H9 (cell line): ENCODE data around the gene TRPM5. TPM values are rescaled to one million over a fixed set of nuclear protein-coding genes. Genes with fewer than 3 reads are reported as not detected.

Source experiments
- DNase-seq: peaks from one replicate; pipeline ENCODE4 v3.0.0-alpha.2; 2017
- H2AFZ ChIP-seq: one replicate; pipeline ENCODE4 v1.6.1; 2013; ENCODE audit warnings: mild to moderate bottlenecking, low read length, control low read depth, moderate library complexity
- H2AK5ac ChIP-seq: 2 replicates; pipeline ENCODE4 v1.6.1; 2013; ENCODE audit warnings: low read length, control low read depth, mixed read lengths; ENCODE audit not compliant: insufficient read length
- H2BK120ac ChIP-seq: one replicate; pipeline ENCODE4 v1.6.1; 2013; ENCODE audit warnings: low read depth, mild to moderate bottlenecking, low read length, control low read depth, inconsistent platforms; ENCODE audit not compliant: poor library complexity, severe bottlenecking
- H2BK12ac ChIP-seq: 2 replicates; pipeline ENCODE4 v1.6.1; 2013; ENCODE audit warnings: low read length, control low read depth, mixed read lengths, low read depth; ENCODE audit not compliant: insufficient read length
- H2BK15ac ChIP-seq: 2 replicates; pipeline ENCODE4 v1.6.1; 2013; ENCODE audit warnings: low read depth, low read length, control low read depth
- H2BK20ac ChIP-seq: one replicate; pipeline ENCODE4 v1.6.1; 2013; ENCODE audit warnings: low read depth, mild to moderate bottlenecking, low read length, control low read depth, inconsistent platforms; ENCODE audit not compliant: poor library complexity, severe bottlenecking
- H2BK5ac ChIP-seq: 2 replicates; pipeline ENCODE4 v1.6.1; 2013; ENCODE audit warnings: low read length, control low read depth, mixed read lengths; ENCODE audit not compliant: insufficient read length
- H3K14ac ChIP-seq: 2 replicates; pipeline ENCODE4 v1.6.1; 2013; ENCODE audit warnings: low read length, control low read depth; ENCODE audit not compliant: insufficient read depth
- H3K18ac ChIP-seq: 2 replicates; pipeline ENCODE4 v1.6.1; 2013; ENCODE audit warnings: low read depth, mild to moderate bottlenecking, mixed read lengths, low read length, control low read depth; ENCODE audit not compliant: insufficient read length
- H3K23ac ChIP-seq: 2 replicates; pipeline ENCODE4 v1.6.1; 2013; ENCODE audit warnings: low read length, control low read depth, mixed read lengths, low read depth; ENCODE audit not compliant: insufficient read length
- H3K23me2 ChIP-seq: 2 replicates; pipeline ENCODE4 v1.6.1; 2013; ENCODE audit warnings: low read depth, mild to moderate bottlenecking, mixed read lengths, low read length, control low read depth; ENCODE audit not compliant: insufficient read length, poor library complexity, severe bottlenecking
- H3K27ac ChIP-seq: 2 replicates; pipeline ENCODE4 v1.5.1; 2013; ENCODE audit warnings: low read length, control low read depth, mixed read lengths, low read depth; ENCODE audit not compliant: insufficient read length
- H3K27me3 ChIP-seq: 2 replicates; pipeline ENCODE4 v1.6.1; 2013; ENCODE audit warnings: low read length, control low read depth, inconsistent platforms; ENCODE audit not compliant: insufficient read depth
- H3K4ac ChIP-seq: 2 replicates; pipeline ENCODE4 v1.6.1; 2013; ENCODE audit warnings: low read depth, mild to moderate bottlenecking, control low read depth, inconsistent platforms, low read length, moderate library complexity
- H3K4me1 ChIP-seq: 2 replicates; pipeline ENCODE4 v1.6.1; 2013; ENCODE audit warnings: low read length, control low read depth, inconsistent platforms; ENCODE audit not compliant: insufficient read depth
- H3K4me2 ChIP-seq: 2 replicates; pipeline ENCODE4 v1.6.1; 2013; ENCODE audit warnings: low read length, control low read depth, mixed read lengths; ENCODE audit not compliant: insufficient read length, insufficient read depth
- H3K56ac ChIP-seq: 2 replicates; pipeline ENCODE4 v1.6.1; 2013; ENCODE audit warnings: low read depth, mild to moderate bottlenecking, mixed read lengths, low read length, control low read depth; ENCODE audit not compliant: insufficient read length
- H3K79me1 ChIP-seq: 2 replicates; pipeline ENCODE4 v1.6.1; 2013; ENCODE audit warnings: low read depth, mild to moderate bottlenecking, moderate library complexity, low read length, control low read depth, inconsistent platforms; ENCODE audit not compliant: insufficient read depth, poor library complexity, severe bottlenecking
- H3K79me2 ChIP-seq: 2 replicates; pipeline ENCODE4 v1.6.1; 2013; ENCODE audit warnings: low read length, control low read depth, inconsistent platforms; ENCODE audit not compliant: insufficient read depth
- H3K9ac ChIP-seq: 2 replicates; pipeline ENCODE4 v1.6.1; 2013; ENCODE audit warnings: low read length, control low read depth, mixed read lengths; ENCODE audit not compliant: insufficient read length; ENCODE audit errors: extremely low read depth
- H3K9me3 ChIP-seq: one replicate; pipeline ENCODE4 v1.6.1; 2013; ENCODE audit warnings: low read depth, low read length, inconsistent platforms; ENCODE audit not compliant: control insufficient read depth
- H3T11ph ChIP-seq: one replicate; pipeline ENCODE4 v1.6.1; 2013; ENCODE audit warnings: mild to moderate bottlenecking, low read length, control low read depth, inconsistent platforms
- H4K20me1 ChIP-seq: one replicate; pipeline ENCODE4 v1.6.1; 2013; ENCODE audit not compliant: control insufficient read depth, insufficient read length, insufficient read depth
- H4K5ac ChIP-seq: 2 replicates; pipeline ENCODE4 v1.6.1; 2013; ENCODE audit warnings: low read depth, mild to moderate bottlenecking, mixed read lengths, low read length, control low read depth; ENCODE audit not compliant: insufficient read length
- H4K8ac ChIP-seq: replicated peaks from 2 replicates; pipeline ENCODE4 v1.6.1; 2013; ENCODE audit warnings: low read length, control low read depth, mixed read lengths, low read depth; ENCODE audit not compliant: insufficient read length
- H4K91ac ChIP-seq: 2 replicates; pipeline ENCODE4 v1.6.1; 2013; ENCODE audit warnings: low read depth, mild to moderate bottlenecking, moderate library complexity, mixed read lengths, low read length, control low read depth; ENCODE audit not compliant: insufficient read length
- H3K27ac Mint-ChIP-seq, 3 experiments: 2 replicates in 2 of 3; 3 replicates in 1 of 3; pipeline ENCODE4 v1.8.0; 2020 to 2021; ENCODE audit warnings: mixed read lengths in 3 of 3, mild to moderate bottlenecking in 1 of 3, moderate library complexity in 1 of 3
- H3K27me3 Mint-ChIP-seq: 2 replicates; pipeline ENCODE4 v1.8.0; 2021; ENCODE audit warnings: low read depth, mild to moderate bottlenecking, moderate library complexity, mixed read lengths
- H3K36me3 Mint-ChIP-seq, 3 experiments: 2 replicates in 2 of 3; 3 replicates in 1 of 3; pipeline ENCODE4 v1.8.0; 2020 to 2021; ENCODE audit warnings: low read depth in 3 of 3, mixed read lengths in 3 of 3; ENCODE audit not compliant: insufficient read depth in 1 of 3
- H3K4me1 Mint-ChIP-seq, 2 experiments: 2 replicates each; pipeline ENCODE4 v1.8.0; 2020; ENCODE audit warnings: mixed read lengths in 2 of 2
- H3K4me3 Mint-ChIP-seq, 2 experiments: 2 replicates in 1 of 2; 3 replicates in 1 of 2; pipeline ENCODE4 v1.8.0; 2020 to 2021; ENCODE audit warnings: mild to moderate bottlenecking in 2 of 2, mixed read lengths in 2 of 2, moderate library complexity in 1 of 2
- H3K9me3 Mint-ChIP-seq, 2 experiments: 2 replicates in 1 of 2; 3 replicates in 1 of 2; pipeline ENCODE4 v1.8.0; 2020; ENCODE audit warnings: mild to moderate bottlenecking in 2 of 2, mixed read lengths in 2 of 2, moderate library complexity in 1 of 2
- WGBS: extraction: QIAGEN DNeasy Blood & Tissue Kit; methylation state at CpG from one replicate; pipeline ENCODE4 v1.1.7; 2013; ENCODE audit warnings: missing lambda C conversion rate, low lambda C conversion rate, mixed read lengths; ENCODE audit not compliant: insufficient read length; ENCODE audit errors: extremely low coverage; 5-methylcytosine and 5-hydroxymethylcytosine counted together
- total RNA-seq: library from RNA; stranded (reverse); gene quantifications from 2 replicates; pipeline ENCODE4 v1.2.1, GENCODE V29; 2021
- TF ChIP-seq, protein P1 (sequence below): fragments of 200-600 bp; sonication (generic); conservative IDR thresholded peaks from 3 replicates; pipeline ENCODE4 v1.8.0; 2021; ENCODE audit warnings: antibody characterized with exemption, mild to moderate bottlenecking

TRPM5 gene
- total RNA-seq, 1 experiment from 2014 or later: 0.09 TPM

- Histone ChIP-seq H3K27ac (no peak overlapping the region), H4K20me1 (no peaks in the 10 kb centered on the region), H3K27me3 (peaks cover 5% of the 10 kb centered on the region; the same call in 1 of the 2 replicates), H3K4ac (no peak overlapping the region), H3K79me2 (no peaks in the 10 kb centered on the region), H2BK15ac (no peak overlapping the region), H4K5ac (no peak overlapping the region), H3T11ph (no peak overlapping the region), H2BK12ac (no peak overlapping the region), H4K8ac (no peak overlapping the region), H4K91ac (no peak overlapping the region), H3K23me2 (no peaks in the 10 kb centered on the region), H3K4me1 (no peaks in the 10 kb centered on the region), H3K79me1 (no peaks in the 10 kb centered on the region), H3K4me2 (no peak overlapping the region), H2BK120ac (no peak overlapping the region), H3K9ac (no peak overlapping the region), H2AK5ac (no peak overlapping the region), H3K23ac (no peak overlapping the region), H3K14ac (no peak overlapping the region), H2BK5ac (no peak overlapping the region), H2AFZ (no peak overlapping the region), H3K18ac (no peak overlapping the region), H3K9me3 (no peaks in the 10 kb centered on the region), H2BK20ac (no peak overlapping the region), H3K56ac (no peak overlapping the region)
- Mint-ChIP-seq H3K9me3 (no peaks in the 10 kb centered on the region), H3K4me1 (no peaks in the 10 kb centered on the region), H3K27ac (no peak overlapping the region), H3K36me3 (no peaks in the 10 kb centered on the region; a peak in 1 of 7 replicates), H3K4me3 (no peak overlapping the region), H3K27me3 (peaks cover 82% of the 10 kb centered on the region)
- no CpG with 5 or more reads among the region's 7 CpGs for WGBS
- TF ChIP-seq, protein P1, sequence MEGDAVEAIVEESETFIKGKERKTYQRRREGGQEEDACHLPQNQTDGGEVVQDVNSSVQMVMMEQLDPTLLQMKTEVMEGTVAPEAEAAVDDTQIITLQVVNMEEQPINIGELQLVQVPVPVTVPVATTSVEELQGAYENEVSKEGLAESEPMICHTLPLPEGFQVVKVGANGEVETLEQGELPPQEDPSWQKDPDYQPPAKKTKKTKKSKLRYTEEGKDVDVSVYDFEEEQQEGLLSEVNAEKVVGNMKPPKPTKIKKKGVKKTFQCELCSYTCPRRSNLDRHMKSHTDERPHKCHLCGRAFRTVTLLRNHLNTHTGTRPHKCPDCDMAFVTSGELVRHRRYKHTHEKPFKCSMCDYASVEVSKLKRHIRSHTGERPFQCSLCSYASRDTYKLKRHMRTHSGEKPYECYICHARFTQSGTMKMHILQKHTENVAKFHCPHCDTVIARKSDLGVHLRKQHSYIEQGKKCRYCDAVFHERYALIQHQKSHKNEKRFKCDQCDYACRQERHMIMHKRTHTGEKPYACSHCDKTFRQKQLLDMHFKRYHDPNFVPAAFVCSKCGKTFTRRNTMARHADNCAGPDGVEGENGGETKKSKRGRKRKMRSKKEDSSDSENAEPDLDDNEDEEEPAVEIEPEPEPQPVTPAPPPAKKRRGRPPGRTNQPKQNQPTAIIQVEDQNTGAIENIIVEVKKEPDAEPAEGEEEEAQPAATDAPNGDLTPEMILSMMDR: no peak
- DNase-seq: no peak
Measured at GRCh38 chr11:2467695-2468055, 23.4 kb upstream of the TRPM5 start.
